SU-DHL-6 (cell line): Measurements from ENCODE around the gene MAPK11.

Experiments
- H2AFZ ChIP-seq: fragments of 200-600 bp; sonication (generic); 2 replicates; pipeline ENCODE4 v1.6.1; 2014; ENCODE audit warnings: low read depth, mild to moderate bottlenecking, moderate library complexity, mixed read lengths, antibody characterized with exemption, low read length; ENCODE audit not compliant: severe bottlenecking
- H3F3A ChIP-seq: fragments of 200-600 bp; shearing (Covaris generic); 2 replicates; pipeline ENCODE4 v1.6.0; 2016; ENCODE audit warnings: antibody characterized with exemption, mild to moderate bottlenecking; ENCODE audit not compliant: insufficient read depth
- H3K27ac ChIP-seq: fragments of 200-600 bp; sonication (generic); 2 replicates; pipeline ENCODE4 v1.5.1; 2016; ENCODE audit warnings: low read depth, mild to moderate bottlenecking, low read length, moderate library complexity, mixed read lengths
- H3K27me3 ChIP-seq: fragments of 200-600 bp; sonication (generic), shearing (Covaris generic); 2 replicates; pipeline ENCODE4 v1.6.0; 2014; ENCODE audit warnings: mild to moderate bottlenecking, low read length
- H3K36me3 ChIP-seq: fragments of 200-600 bp; sonication (generic); 2 replicates; pipeline ENCODE4 v1.6.1; 2014; ENCODE audit warnings: mild to moderate bottlenecking, low read length, mixed read lengths
- H3K4me2 ChIP-seq: fragments of 300-600, 200-600 bp; shearing (Covaris generic), sonication (generic); 2 replicates; pipeline ENCODE4 v1.6.0; 2014; ENCODE audit warnings: low read length, low read depth, mild to moderate bottlenecking; ENCODE audit not compliant: poor library complexity, severe bottlenecking
- H3K4me3 ChIP-seq: fragments of 200-600 bp; sonication (generic); 2 replicates; pipeline ENCODE4 v1.5.1; 2014; ENCODE audit warnings: antibody characterized with exemption, low read length, mild to moderate bottlenecking, mixed read lengths; ENCODE audit not compliant: insufficient read depth, poor library complexity, severe bottlenecking
- H3K79me2 ChIP-seq: fragments of 200-600 bp; sonication (generic); 2 replicates; pipeline ENCODE4 v1.6.1; 2014; ENCODE audit warnings: mild to moderate bottlenecking, low read length, moderate library complexity; ENCODE audit not compliant: insufficient read depth
- H3K9ac ChIP-seq: fragments of 200-600 bp; sonication (generic); 2 replicates; pipeline ENCODE4 v1.7.0; 2014; ENCODE audit warnings: mild to moderate bottlenecking, low read length
- H3K9me2 ChIP-seq: fragments of 200-600 bp; sonication (generic); replicated peaks from 2 replicates; pipeline ENCODE4 v1.6.1; 2014; ENCODE audit warnings: low read length; ENCODE audit not compliant: insufficient read depth
- H3K9me3 ChIP-seq: fragments of 200-600 bp; sonication (generic); 2 replicates; pipeline ENCODE4 v1.6.1; 2014; ENCODE audit warnings: low read length, mixed read lengths; ENCODE audit not compliant: insufficient read depth
- H4K20me1 ChIP-seq: fragments of 200-600 bp; sonication (generic); 2 replicates; pipeline ENCODE4 v1.6.1; 2014; ENCODE audit warnings: low read depth, mild to moderate bottlenecking, antibody characterized with exemption, low read length, moderate library complexity, mixed read lengths
- CTCF ChIP-seq: fragments of 200-600 bp; sonication (generic); IDR thresholded peaks from one replicate; pipeline ENCODE4 v1.5.1; 2017; ENCODE audit warnings: antibody characterized with exemption, mild to moderate bottlenecking, low read length, moderate library complexity; ENCODE audit not compliant: insufficient read depth, poor library complexity, severe bottlenecking
- EZH2phosphoT487 ChIP-seq: fragments of 200-600 bp; sonication (generic), shearing (Covaris generic); conservative IDR thresholded peaks from 2 replicates; pipeline ENCODE4 v1.6.1; 2018; ENCODE audit warnings: mild to moderate bottlenecking, antibody characterized with exemption, low read length, moderate library complexity, mixed read lengths

Gene MAPK11

GRCh38 chr22:50269970-50270665, at the start of gene MAPK11:
TSS of gene MAPK11 (minus strand) at chr22:50270380. CDS start at chr22:50270292, 88 bp downstream.
- Histone ChIP-seq H2AFZ (no peak within 1 kb of the TSS), H3K79me2 (no peaks in the 10 kb centered on the region), H3K9ac (peak within 1 kb of the TSS; percentile 43; the same call in 1 of the 2 replicates), H3K9me2 (no peaks in the 10 kb centered on the region), H3K27ac (no peak within 1 kb of the TSS), H3K4me2 (peak within 1 kb of the TSS; percentile 67), H3K9me3 (no peaks in the 10 kb centered on the region), H3K36me3 (no peaks in the 10 kb centered on the region), H3K27me3 (no peaks in the 10 kb centered on the region), H3F3A (0 out of 2 replicates have a peak, but pooled peaks cover 4% of the 10 kb centered on the region), H4K20me1 (no peaks in the 10 kb centered on the region), H3K4me3 (peak within 1 kb of the TSS; percentile 46)
- no peak for TF ChIP-seq EZH2phosphoT487
- no peak for TF ChIP-seq CTCF

GRCh38 chr22:50319503-50319951, 49.3 kb upstream of the MAPK11 start:
- no peak overlapping the region for H3K27ac ChIP-seq
- no peak overlapping the region for H3K9ac ChIP-seq
- no peak overlapping the region for H3K4me2 ChIP-seq
- H3K27me3 ChIP-seq, result no peaks in the 10 kb centered on the region
- H3K9me3 ChIP-seq, result no peaks in the 10 kb centered on the region
- TF ChIP-seq EZH2phosphoT487 (no peak), CTCF (no peak)
- H4K20me1 ChIP-seq, result no peaks in the 10 kb centered on the region
- no peaks in the 10 kb centered on the region for H3K79me2 ChIP-seq
- no peaks in the 10 kb centered on the region for H3K9me2 ChIP-seq
- H3K4me3 ChIP-seq, result no peak overlapping the region
- peaks cover 20% of the 10 kb centered on the region for H3F3A ChIP-seq
- no peaks in the 10 kb centered on the region for H3K36me3 ChIP-seq
- no peak overlapping the region for H2AFZ ChIP-seq

GRCh38 chr22:50318698-50319411, 48.7 kb upstream of the MAPK11 start:
- H2AFZ ChIP-seq, result no peak overlapping the region
- peak overlapping the region; percentile 43; the same call in 1 of the 2 replicates for H3K9ac ChIP-seq
- no peak overlapping the region for H3K4me3 ChIP-seq
- no peaks in the 10 kb centered on the region for H3K9me2 ChIP-seq
- no peak for TF ChIP-seq EZH2phosphoT487
- TF ChIP-seq CTCF, result no peak
- peak overlapping the region; percentile 26 for H3K4me2 ChIP-seq
- no peaks in the 10 kb centered on the region for H3K9me3 ChIP-seq
- no peaks in the 10 kb centered on the region for H3K27me3 ChIP-seq
- no peaks in the 10 kb centered on the region for H4K20me1 ChIP-seq
- no peaks in the 10 kb centered on the region for H3K36me3 ChIP-seq
- H3K27ac ChIP-seq, result peak overlapping the region; percentile 79
- H3F3A ChIP-seq, result peaks cover 20% of the 10 kb centered on the region
- H3K79me2 ChIP-seq, result no peaks in the 10 kb centered on the region
